Loucy (cell line): ENCODE data around the gene KNCN.

ENCODE experiments used
- H2AFZ ChIP-seq: fragments of 200-600 bp; sonication (generic); 2 replicates; pipeline ENCODE4 v1.6.0; 2016; ENCODE audit warnings: antibody characterized with exemption, mild to moderate bottlenecking, low read length, moderate library complexity
- H3F3A ChIP-seq: fragments of 200-600 bp; 2 replicates; pipeline ENCODE4 v1.6.0; 2016; ENCODE audit warnings: antibody characterized with exemption, low read depth, mild to moderate bottlenecking
- H3K27me3 ChIP-seq: fragments of 200-600 bp; sonication (generic); 2 replicates; pipeline ENCODE4 v1.6.1; 2014; ENCODE audit warnings: low read length, mild to moderate bottlenecking; ENCODE audit not compliant: insufficient read depth, poor library complexity, severe bottlenecking
- H3K36me3 ChIP-seq: fragments of 200-600 bp; sonication (generic); 2 replicates; pipeline ENCODE4 v1.6.1; 2016; ENCODE audit warnings: low read length; ENCODE audit not compliant: insufficient read depth
- H3K4me1 ChIP-seq: fragments of 200-600 bp; sonication (generic); 2 replicates; pipeline ENCODE4 v1.5.1; 2014; ENCODE audit warnings: low read length, mild to moderate bottlenecking; ENCODE audit not compliant: insufficient read depth, poor library complexity, severe bottlenecking
- H3K4me2 ChIP-seq: fragments of 200-600 bp; sonication (generic); 2 replicates; pipeline ENCODE4 v1.6.0; 2014; ENCODE audit warnings: antibody characterized with exemption, low read length, low read depth, mild to moderate bottlenecking; ENCODE audit not compliant: poor library complexity, severe bottlenecking
- H3K4me3 ChIP-seq: fragments of 200-600 bp; sonication (generic); 2 replicates; pipeline ENCODE4 v1.5.1; 2014; ENCODE audit warnings: low read length, mild to moderate bottlenecking, mixed read lengths; ENCODE audit not compliant: poor library complexity, severe bottlenecking
- H3K79me2 ChIP-seq: fragments of 200-600 bp; sonication (generic); 2 replicates; pipeline ENCODE4 v1.6.1; 2014; ENCODE audit warnings: low read length; ENCODE audit not compliant: insufficient read depth
- H3K9ac ChIP-seq: fragments of 200-600 bp; sonication (generic); 2 replicates; pipeline ENCODE4 v1.6.0; 2014; ENCODE audit warnings: mild to moderate bottlenecking, low read depth, low read length, moderate library complexity; ENCODE audit not compliant: poor library complexity, severe bottlenecking
- H3K9me2 ChIP-seq: fragments of 200-600 bp; sonication (generic); replicated peaks from 2 replicates; pipeline ENCODE4 v1.6.1; 2016; ENCODE audit warnings: low read depth, low read length, mixed read lengths
- H3K9me3 ChIP-seq: fragments of 200-600 bp; sonication (generic); 2 replicates; pipeline ENCODE4 v1.6.1; 2014; ENCODE audit warnings: mild to moderate bottlenecking, antibody characterized with exemption, low read length, low read depth; ENCODE audit not compliant: insufficient read depth
- H4K20me1 ChIP-seq: fragments of 200-600 bp; sonication (generic); 2 replicates; pipeline ENCODE4 v1.6.0; 2014; ENCODE audit warnings: antibody characterized with exemption, low read length, mild to moderate bottlenecking; ENCODE audit not compliant: insufficient read depth, poor library complexity, severe bottlenecking
- CTCF ChIP-seq: fragments of 200-600 bp; sonication (generic); conservative IDR thresholded peaks from 2 replicates; pipeline ENCODE4 v1.5.1; 2014; ENCODE audit warnings: mild to moderate bottlenecking, antibody characterized with exemption, low read length
- EZH2phosphoT487 ChIP-seq: fragments of 200-600 bp; IDR thresholded peaks from 2 replicates; pipeline ENCODE4 v1.6.1; 2018; ENCODE audit warnings: antibody characterized with exemption, mild to moderate bottlenecking, moderate library complexity, borderline replicate concordance

KNCN gene

GRCh38 chr1:46526013-46526690, 25.3 kb downstream of the KNCN start:
- H2AFZ ChIP-seq: no peak overlapping the region
- H3K9ac ChIP-seq: no peak overlapping the region
- no peaks in the 10 kb centered on the region for H3K79me2 ChIP-seq
- no peak for TF ChIP-seq EZH2phosphoT487
- TF ChIP-seq CTCF: no peak
- no peak overlapping the region for H3K4me3 ChIP-seq
- no peaks in the 10 kb centered on the region for H3K27me3 ChIP-seq
- no peaks in the 10 kb centered on the region for H4K20me1 ChIP-seq
- H3K36me3 ChIP-seq: no peaks in the 10 kb centered on the region
- no peaks in the 10 kb centered on the region for H3K4me1 ChIP-seq
- no peak overlapping the region for H3K4me2 ChIP-seq
- no peaks in the 10 kb centered on the region for H3K9me3 ChIP-seq
- no peaks in the 10 kb centered on the region for H3K9me2 ChIP-seq
- no peaks in the 10 kb centered on the region for H3F3A ChIP-seq

- Histone ChIP-seq H3K27me3 (no peaks in the 10 kb centered on the region), H3K9me3 (no peaks in the 10 kb centered on the region), H3K4me3 (no peak overlapping the region), H2AFZ (no peak overlapping the region), H3K4me1 (no peaks in the 10 kb centered on the region), H3K9ac (no peak overlapping the region), H3K79me2 (no peaks in the 10 kb centered on the region), H3K9me2 (no peaks in the 10 kb centered on the region), H3K36me3 (no peaks in the 10 kb centered on the region), H3K4me2 (no peak overlapping the region), H3F3A (no peaks in the 10 kb centered on the region), H4K20me1 (no peaks in the 10 kb centered on the region)
- TF ChIP-seq EZH2phosphoT487 (no peak), CTCF (no peak)
Measured at GRCh38 chr1:46525253-46525983, 26.0 kb downstream of the KNCN start.

- H2AFZ ChIP-seq: no peak overlapping the region
- H4K20me1 ChIP-seq: no peaks in the 10 kb centered on the region
- TF ChIP-seq EZH2phosphoT487 (no peak), CTCF (no peak)
- H3K4me3 ChIP-seq: no peak overlapping the region
- no peaks in the 10 kb centered on the region for H3K9me2 ChIP-seq
- no peak overlapping the region for H3K9ac ChIP-seq
- no peaks in the 10 kb centered on the region for H3K79me2 ChIP-seq
- no peaks in the 10 kb centered on the region for H3K27me3 ChIP-seq
- no peaks in the 10 kb centered on the region for H3K9me3 ChIP-seq
- no peak overlapping the region for H3K4me2 ChIP-seq
- H3F3A ChIP-seq: no peaks in the 10 kb centered on the region
- no peaks in the 10 kb centered on the region for H3K36me3 ChIP-seq
- H3K4me1 ChIP-seq: no peaks in the 10 kb centered on the region
Measured at GRCh38 chr1:46524843-46525242, 26.6 kb downstream of the KNCN start.
